ENCODE data around the gene CXCR3. TPM values are rescaled to one million over a fixed set of nuclear protein-coding genes. Genes with fewer than 3 reads are reported as not detected.

CXCR3 gene
- total and polyA plus RNA-seq, 9 donors: 0.08 to 0.34 (median 0.18) TPM; not detected in 3

DNA sequence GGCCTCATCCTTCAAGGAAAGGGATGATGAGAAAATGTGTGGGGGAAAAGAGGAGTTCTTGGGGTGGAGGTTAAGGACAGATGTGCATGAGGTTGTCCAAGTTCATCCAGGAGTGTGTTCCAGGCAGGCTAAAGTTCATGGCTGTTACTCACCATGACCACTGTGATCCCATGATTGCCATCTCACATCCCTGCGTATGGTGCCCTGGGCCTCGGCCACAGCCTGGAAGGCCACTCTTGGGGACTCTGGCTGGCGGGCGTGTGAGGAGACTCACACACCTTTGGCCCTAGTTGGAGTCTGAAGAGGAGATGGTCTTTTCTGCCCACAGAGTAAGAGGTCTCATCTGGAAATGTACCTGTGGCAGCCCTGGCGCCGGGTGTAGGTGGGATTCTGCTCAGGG is 41.6 kb upstream of the CXCR3 start:
- intact Hi-C loops (cut with DNase I): no loop called here
- Histone ChIP-seq H3K36me3 (no peaks in the 10 kb centered on the region), H3K27me3 (no peaks in the 10 kb centered on the region), H3K4me3 (no peak overlapping the region), H3K27ac (no peak overlapping the region), H3K4me1 (ENCODE audit: insufficient read depth) (no peaks in the 10 kb centered on the region), H3K9me3 (no peaks in the 10 kb centered on the region)
- 84 to 91% (median 86%) methylated on average over 6 of the region's 6 CpGs for WGBS, 3 donors
- TF ChIP-seq POLR2A (IDR thresholded peaks at IDR 0.05): no peak
- no peak for TF ChIP-seq EP300 (IDR thresholded peaks at IDR 0.05)
- TF ChIP-seq, protein P1, sequence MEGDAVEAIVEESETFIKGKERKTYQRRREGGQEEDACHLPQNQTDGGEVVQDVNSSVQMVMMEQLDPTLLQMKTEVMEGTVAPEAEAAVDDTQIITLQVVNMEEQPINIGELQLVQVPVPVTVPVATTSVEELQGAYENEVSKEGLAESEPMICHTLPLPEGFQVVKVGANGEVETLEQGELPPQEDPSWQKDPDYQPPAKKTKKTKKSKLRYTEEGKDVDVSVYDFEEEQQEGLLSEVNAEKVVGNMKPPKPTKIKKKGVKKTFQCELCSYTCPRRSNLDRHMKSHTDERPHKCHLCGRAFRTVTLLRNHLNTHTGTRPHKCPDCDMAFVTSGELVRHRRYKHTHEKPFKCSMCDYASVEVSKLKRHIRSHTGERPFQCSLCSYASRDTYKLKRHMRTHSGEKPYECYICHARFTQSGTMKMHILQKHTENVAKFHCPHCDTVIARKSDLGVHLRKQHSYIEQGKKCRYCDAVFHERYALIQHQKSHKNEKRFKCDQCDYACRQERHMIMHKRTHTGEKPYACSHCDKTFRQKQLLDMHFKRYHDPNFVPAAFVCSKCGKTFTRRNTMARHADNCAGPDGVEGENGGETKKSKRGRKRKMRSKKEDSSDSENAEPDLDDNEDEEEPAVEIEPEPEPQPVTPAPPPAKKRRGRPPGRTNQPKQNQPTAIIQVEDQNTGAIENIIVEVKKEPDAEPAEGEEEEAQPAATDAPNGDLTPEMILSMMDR (IDR thresholded peaks at IDR 0.05): no peak
- no peak for DNase-seq

DNA sequence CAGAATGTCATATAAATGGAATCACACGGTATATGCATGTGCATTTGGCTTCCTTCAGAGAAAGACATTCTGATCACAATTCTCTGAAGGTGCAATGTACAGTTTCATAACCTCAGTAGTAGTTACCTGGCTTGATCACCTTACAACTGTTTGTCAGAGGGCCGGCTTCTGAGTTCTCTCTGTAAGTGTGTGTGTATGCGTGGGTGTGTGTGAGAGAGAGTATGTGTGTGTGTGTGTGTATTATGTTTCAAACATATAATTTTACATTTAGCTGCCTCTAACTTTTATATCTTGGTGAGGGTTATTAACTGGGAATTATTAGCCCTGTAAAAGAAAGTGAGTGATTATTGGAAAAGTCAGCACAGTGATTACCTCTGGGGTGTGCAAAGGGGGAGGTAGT is 41.0 kb upstream of the CXCR3 start:
- intact Hi-C loops (cut with DNase I): no loop called here
- TF ChIP-seq POLR2A (IDR thresholded peaks at IDR 0.05): no peak
- no peak for TF ChIP-seq EP300 (IDR thresholded peaks at IDR 0.05)
- TF ChIP-seq, protein P1 (IDR thresholded peaks at IDR 0.05): no peak
- Histone ChIP-seq H3K27ac (no peak overlapping the region), H3K36me3 (no peaks in the 10 kb centered on the region), H3K27me3 (no peaks in the 10 kb centered on the region), H3K4me3 (no peak overlapping the region), H3K9me3 (no peaks in the 10 kb centered on the region), H3K4me1 (ENCODE audit: insufficient read depth) (no peaks in the 10 kb centered on the region)
- WGBS, 3 donors: 64 to 75% (median 68%) methylated on average over 3 of the region's 3 CpGs
- no peak for DNase-seq

DNA sequence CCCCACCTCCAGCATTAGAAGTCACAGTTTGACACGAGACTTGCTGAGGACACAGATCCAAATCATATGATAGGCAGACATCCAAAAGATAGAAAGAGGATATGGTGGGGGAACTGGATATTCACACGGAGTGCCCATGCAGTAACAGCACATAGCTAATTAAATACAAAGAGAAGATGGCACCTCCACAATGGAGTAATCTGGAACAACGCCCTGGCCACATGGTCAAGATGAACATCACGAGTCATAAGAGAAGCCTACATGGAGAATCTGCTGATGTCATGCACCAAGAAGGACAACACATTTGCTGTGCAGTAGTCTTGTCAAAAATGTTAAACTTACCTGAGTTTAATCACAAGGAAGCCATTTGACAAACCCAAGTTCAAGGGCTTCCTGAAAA is 39.0 kb upstream of the CXCR3 start:
- Histone ChIP-seq H3K4me1 (ENCODE audit: insufficient read depth) (no peaks in the 10 kb centered on the region), H3K9me3 (no peaks in the 10 kb centered on the region), H3K4me3 (no peak overlapping the region), H3K27ac (no peak overlapping the region), H3K27me3 (no peaks in the 10 kb centered on the region), H3K36me3 (no peaks in the 10 kb centered on the region)
- TF ChIP-seq POLR2A (IDR thresholded peaks at IDR 0.05) (no peak), EP300 (IDR thresholded peaks at IDR 0.05) (no peak)
- TF ChIP-seq, protein P1 (IDR thresholded peaks at IDR 0.05): no peak
- no peak for DNase-seq
- WGBS, 3 donors: 71 to 74% (median 73%) methylated on average over 4 of the region's 4 CpGs
- intact Hi-C loops (cut with DNase I): no loop called here

DNA sequence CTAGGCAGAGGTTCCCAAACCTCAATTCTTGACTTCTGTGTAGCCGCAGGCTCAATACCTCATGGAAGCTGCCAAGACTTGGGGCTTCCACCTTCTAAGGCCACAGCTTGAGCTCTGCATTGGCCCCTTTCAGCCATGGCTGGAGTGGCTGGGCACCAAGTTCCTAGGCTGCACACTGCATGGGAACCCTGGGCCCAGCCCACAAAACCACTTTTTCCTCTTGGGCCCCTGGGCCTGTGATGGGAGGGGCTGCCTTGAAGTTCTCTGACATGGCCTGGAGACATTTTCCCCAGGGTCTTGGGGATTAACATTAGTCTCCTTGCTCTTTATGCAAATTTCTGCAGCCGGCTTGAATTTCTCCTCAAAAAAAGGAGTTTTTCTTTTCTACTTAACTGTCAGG is 35.0 kb upstream of the CXCR3 start:
- TF ChIP-seq POLR2A (IDR thresholded peaks at IDR 0.05): no peak
- TF ChIP-seq EP300 (IDR thresholded peaks at IDR 0.05): no peak
- TF ChIP-seq, protein P1 (IDR thresholded peaks at IDR 0.05): no peak
- no peaks in the 10 kb centered on the region for H3K36me3 ChIP-seq
- H3K4me1 ChIP-seq (ENCODE audit: insufficient read depth): no peaks in the 10 kb centered on the region
- WGBS, 3 donors: 84 to 89% (median 87%) methylated on average over 2 of the region's 2 CpGs
- no peaks in the 10 kb centered on the region for H3K27me3 ChIP-seq
- intact Hi-C loops (cut with DNase I): no loop called here
- no peak overlapping the region for H3K27ac ChIP-seq
- no peak for DNase-seq
- no peaks in the 10 kb centered on the region for H3K9me3 ChIP-seq
- H3K4me3 ChIP-seq: no peak overlapping the region

Data from ovary (tissue), 9 donors.